OCI-LY7 (cell line): ENCODE results near the gene SLC4A5. TPM values are rescaled to one million over a fixed set of nuclear protein-coding genes. Genes with fewer than 3 reads are reported as not detected.
A peak's percentile ranks its signal among the peaks of the same experiment; 100 is the strongest.

ENCODE experiments used
- BruUV-seq: library from RNA; stranded (reverse); fragments of 400-500 nt; replicated peaks from 2 replicates; lab custom pipeline; 2021; lab: Mats Ljungman, UMichigan
- CTCF ChIA-PET: fragments of 300-600 bp; sonication (Branson Sonifier 250); formaldehyde crosslinking; loops from one replicate; lab custom pipeline; 2022; ENCODE audit warnings: antibody characterized with exemption; ENCODE audit not compliant: unreplicated experiment; lab: Charles Lee
- POLR2A ChIA-PET: fragments of 300-600 bp; sonication (Branson Sonifier 250); formaldehyde crosslinking; loops from one replicate; lab custom pipeline; 2022; ENCODE audit warnings: antibody characterized with exemption; lab: Charles Lee
- DNase-seq: peaks from one replicate; pipeline ENCODE4 v3.0.0-alpha.2; 2015; ENCODE audit warnings: low spot score
- H2AFZ ChIP-seq: fragments of 200-600 bp; sonication (generic), shearing (Covaris generic); 2 replicates; pipeline ENCODE4 v1.6.1; 2014; ENCODE audit warnings: mild to moderate bottlenecking, antibody characterized with exemption, low read length, moderate library complexity
- H3K27ac ChIP-seq: fragments of 200-600 bp; sonication (generic); 2 replicates; pipeline ENCODE4 v1.5.1; 2014; ENCODE audit warnings: mixed run types, low read depth, mild to moderate bottlenecking, moderate library complexity, low read length, inconsistent platforms; ENCODE audit not compliant: poor library complexity, severe bottlenecking
- H3K36me3 ChIP-seq: fragments of 200-600 bp; sonication (generic); 2 replicates; pipeline ENCODE4 v1.6.1; 2014; ENCODE audit warnings: mild to moderate bottlenecking, antibody characterized with exemption, low read length, moderate library complexity, mixed read lengths; ENCODE audit not compliant: insufficient read depth
- H3K4me1 ChIP-seq: fragments of 200-600 bp; sonication (generic); 2 replicates; pipeline ENCODE4 v1.5.1; 2014; ENCODE audit warnings: mild to moderate bottlenecking, low read length; ENCODE audit not compliant: insufficient read depth, poor library complexity, severe bottlenecking
- H3K4me2 ChIP-seq: fragments of 200-600 bp; sonication (generic); 2 replicates; pipeline ENCODE4 v1.6.1; 2014; ENCODE audit warnings: mild to moderate bottlenecking, low read length
- H3K4me3 ChIP-seq: fragments of 200-600 bp; sonication (generic); 2 replicates; pipeline ENCODE4 v1.5.1; 2014; ENCODE audit warnings: mild to moderate bottlenecking, low read depth, low read length; ENCODE audit not compliant: poor library complexity, severe bottlenecking
- H3K79me2 ChIP-seq: fragments of 200-600 bp; sonication (generic); 2 replicates; pipeline ENCODE4 v1.6.1; 2016; ENCODE audit warnings: low read depth, mild to moderate bottlenecking, low read length, moderate library complexity, mixed read lengths; ENCODE audit not compliant: insufficient read depth
- H3K9me2 ChIP-seq: fragments of 200-600 bp; sonication (generic); 2 replicates; pipeline ENCODE4 v1.6.1; 2016; ENCODE audit warnings: mild to moderate bottlenecking, low read length, mixed read lengths; ENCODE audit not compliant: insufficient read depth
- H3K9me3 ChIP-seq: fragments of 200-600 bp; sonication (generic); 2 replicates; pipeline ENCODE4 v1.6.1; 2014; ENCODE audit warnings: mild to moderate bottlenecking, mixed run types, low read length, mixed read lengths
- H4K20me1 ChIP-seq: fragments of 200-600 bp; sonication (generic); 2 replicates; pipeline ENCODE4 v1.6.1; 2014; ENCODE audit warnings: mild to moderate bottlenecking, antibody characterized with exemption, low read length, moderate library complexity, mixed read lengths; ENCODE audit not compliant: insufficient read depth
- EZH2phosphoT487 ChIP-seq: fragments of 200-600 bp; sonication (generic); IDR thresholded peaks from 2 replicates; pipeline ENCODE4 v1.6.1; 2018; ENCODE audit warnings: low read depth, borderline replicate concordance, mild to moderate bottlenecking, mixed run types, antibody characterized with exemption, low read length, moderate library complexity, mixed read lengths
- intact Hi-C: fragments of 100-400 bp; cut with micrococcal nuclease; formaldehyde crosslinking; loops from one replicate; pipeline ENCODE4 v1.10.0; 2022; ENCODE audit not compliant: unreplicated experiment
- total RNA-seq, 2 experiments: library from RNA; depleted of rRNA in 1 of 2; stranded (reverse); fragments of >200 nt in 1 of 2; shearing (Covaris generic) in 1 of 2; gene quantifications; 2 replicates each; pipeline ENCODE4 v1.2.3, GENCODE V29; 2014 to 2022
- TF ChIP-seq, protein P1 (sequence below): fragments of 200-600 bp; sonication (generic); conservative IDR thresholded peaks from 2 replicates; pipeline ENCODE4 v1.5.1; 2014; ENCODE audit warnings: mild to moderate bottlenecking, antibody characterized with exemption, low read length, moderate library complexity, mixed read lengths

SLC4A5 gene
- total RNA-seq, 2 experiments from 2014 or later, result 1.2 to 7.0 TPM

GRCh38 chr2:74261204-74261864 lies 81.9 kb downstream of the SLC4A5 start:
- no peak overlapping the region for H3K4me2 ChIP-seq
- no TSS peak for BruUV-seq
- CTCF ChIA-PET, result no interaction called here

DNA sequence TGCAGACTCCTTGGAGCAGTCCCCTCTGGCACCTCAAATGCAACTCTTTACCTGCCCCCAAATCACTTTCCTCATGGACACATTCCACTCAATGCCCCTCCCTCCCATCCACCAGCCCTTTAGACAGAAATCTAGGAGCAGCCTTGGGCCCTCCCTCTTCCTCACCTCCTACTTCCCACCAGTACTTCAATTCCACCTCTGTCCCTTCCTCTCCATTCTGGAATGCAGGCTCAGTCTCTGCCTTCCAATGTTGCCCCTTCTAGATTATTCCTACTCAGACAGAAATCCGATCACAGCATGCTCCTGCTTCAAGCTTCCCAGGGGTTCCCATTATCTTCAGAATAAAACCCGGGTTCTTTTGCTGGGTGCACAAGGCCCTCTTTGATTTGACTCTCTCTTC lies 82.7 kb downstream of the SLC4A5 start:
- CTCF ChIA-PET, result no interaction called here
- Histone ChIP-seq H3K4me1 (no peaks in the 10 kb centered on the region), H3K9me2 (no peaks in the 10 kb centered on the region), H2AFZ (no peak overlapping the region), H3K4me3 (no peak overlapping the region), H3K27ac (no peak overlapping the region), H3K36me3 (no peaks in the 10 kb centered on the region), H3K79me2 (no peaks in the 10 kb centered on the region), H4K20me1 (no peaks in the 10 kb centered on the region), H3K4me2 (no peak overlapping the region), H3K9me3 (no peaks in the 10 kb centered on the region)
- BruUV-seq, result no TSS peak
- DNase-seq, result no peak
- POLR2A ChIA-PET, result no interaction called here
- TF ChIP-seq EZH2phosphoT487, result no peak
- TF ChIP-seq, protein P1, sequence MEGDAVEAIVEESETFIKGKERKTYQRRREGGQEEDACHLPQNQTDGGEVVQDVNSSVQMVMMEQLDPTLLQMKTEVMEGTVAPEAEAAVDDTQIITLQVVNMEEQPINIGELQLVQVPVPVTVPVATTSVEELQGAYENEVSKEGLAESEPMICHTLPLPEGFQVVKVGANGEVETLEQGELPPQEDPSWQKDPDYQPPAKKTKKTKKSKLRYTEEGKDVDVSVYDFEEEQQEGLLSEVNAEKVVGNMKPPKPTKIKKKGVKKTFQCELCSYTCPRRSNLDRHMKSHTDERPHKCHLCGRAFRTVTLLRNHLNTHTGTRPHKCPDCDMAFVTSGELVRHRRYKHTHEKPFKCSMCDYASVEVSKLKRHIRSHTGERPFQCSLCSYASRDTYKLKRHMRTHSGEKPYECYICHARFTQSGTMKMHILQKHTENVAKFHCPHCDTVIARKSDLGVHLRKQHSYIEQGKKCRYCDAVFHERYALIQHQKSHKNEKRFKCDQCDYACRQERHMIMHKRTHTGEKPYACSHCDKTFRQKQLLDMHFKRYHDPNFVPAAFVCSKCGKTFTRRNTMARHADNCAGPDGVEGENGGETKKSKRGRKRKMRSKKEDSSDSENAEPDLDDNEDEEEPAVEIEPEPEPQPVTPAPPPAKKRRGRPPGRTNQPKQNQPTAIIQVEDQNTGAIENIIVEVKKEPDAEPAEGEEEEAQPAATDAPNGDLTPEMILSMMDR, result no peak
- intact Hi-C loops, result no loop called here

More at GRCh38 chr2:74261204-74261864, 81.9 kb downstream of the SLC4A5 start:
- no peak overlapping the region for H2AFZ ChIP-seq
- H3K9me3 ChIP-seq, result no peaks in the 10 kb centered on the region
- POLR2A ChIA-PET, result interaction anchor here (0.7 kb wide), 1 partner anchor 64 kb away, joined by 3 read pairs; no protein-coding TSS in a partner anchor
- intact Hi-C loops, result no loop called here
- H3K9me2 ChIP-seq, result no peaks in the 10 kb centered on the region
- H3K79me2 ChIP-seq, result no peaks in the 10 kb centered on the region
- no peak for TF ChIP-seq EZH2phosphoT487
- TF ChIP-seq, protein P1, result peak; percentile 36; the same call in 1 of the 2 replicates
- no peaks in the 10 kb centered on the region for H4K20me1 ChIP-seq
- H3K4me3 ChIP-seq, result no peak overlapping the region
- DNase-seq, result no peak
- H3K36me3 ChIP-seq, result no peaks in the 10 kb centered on the region
- no peak overlapping the region for H3K27ac ChIP-seq
- H3K4me1 ChIP-seq, result no peaks in the 10 kb centered on the region

- no peaks in the 10 kb centered on the region for H3K36me3 ChIP-seq
- no peak overlapping the region for H3K27ac ChIP-seq
- no peaks in the 10 kb centered on the region for H3K4me1 ChIP-seq
- H3K9me2 ChIP-seq, result no peaks in the 10 kb centered on the region
- BruUV-seq, result no TSS peak
- no peaks in the 10 kb centered on the region for H3K9me3 ChIP-seq
- CTCF ChIA-PET, result no interaction called here
- intact Hi-C loops, result no loop called here
- no peak for DNase-seq
- no peak overlapping the region for H3K4me3 ChIP-seq
- POLR2A ChIA-PET, result interaction anchor here (0.6 to 0.7 kb wide), 2 partner anchors 53 to 142 kb away, joined by 3 to 6 read pairs; no protein-coding TSS in a partner anchor
- H3K79me2 ChIP-seq, result no peaks in the 10 kb centered on the region
- no peak overlapping the region for H2AFZ ChIP-seq
- no peak for TF ChIP-seq EZH2phosphoT487
- no peaks in the 10 kb centered on the region for H4K20me1 ChIP-seq
- no peak overlapping the region for H3K4me2 ChIP-seq
Measured at GRCh38 chr2:74259733-74260132, 83.5 kb downstream of the SLC4A5 start.
